Measurements from ENCODE around the gene METAP2.

METAP2 gene

DNA sequence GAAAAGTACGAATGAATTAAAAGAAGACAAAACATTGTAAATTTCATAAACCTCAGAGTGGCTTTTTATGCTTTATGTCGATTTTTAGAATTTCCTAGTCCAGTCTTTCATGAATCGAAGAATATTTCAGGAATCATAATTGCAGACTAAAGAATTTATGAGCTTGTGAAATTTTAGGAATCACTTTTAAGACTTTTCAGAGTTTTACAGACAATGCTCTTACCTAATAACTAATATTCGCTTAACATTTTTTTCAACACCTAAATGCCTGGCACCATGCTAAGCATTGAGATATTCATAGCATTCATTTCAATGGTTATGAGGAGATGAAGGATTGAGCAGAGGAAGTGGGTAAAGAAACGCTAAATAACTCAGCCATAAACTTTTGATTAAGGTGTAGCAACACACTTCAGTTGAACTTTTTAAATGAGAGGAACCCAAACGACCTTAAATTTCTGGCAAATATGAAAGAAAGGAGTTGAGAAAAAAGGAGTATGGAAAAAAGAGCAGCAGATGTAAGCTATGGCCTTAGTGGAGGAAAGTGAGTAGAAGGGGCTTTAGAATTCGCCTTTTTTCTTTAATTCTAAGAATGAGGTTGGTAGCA, 78.1 kb downstream of the METAP2 start:
- DNase-seq, result no peak

DNA sequence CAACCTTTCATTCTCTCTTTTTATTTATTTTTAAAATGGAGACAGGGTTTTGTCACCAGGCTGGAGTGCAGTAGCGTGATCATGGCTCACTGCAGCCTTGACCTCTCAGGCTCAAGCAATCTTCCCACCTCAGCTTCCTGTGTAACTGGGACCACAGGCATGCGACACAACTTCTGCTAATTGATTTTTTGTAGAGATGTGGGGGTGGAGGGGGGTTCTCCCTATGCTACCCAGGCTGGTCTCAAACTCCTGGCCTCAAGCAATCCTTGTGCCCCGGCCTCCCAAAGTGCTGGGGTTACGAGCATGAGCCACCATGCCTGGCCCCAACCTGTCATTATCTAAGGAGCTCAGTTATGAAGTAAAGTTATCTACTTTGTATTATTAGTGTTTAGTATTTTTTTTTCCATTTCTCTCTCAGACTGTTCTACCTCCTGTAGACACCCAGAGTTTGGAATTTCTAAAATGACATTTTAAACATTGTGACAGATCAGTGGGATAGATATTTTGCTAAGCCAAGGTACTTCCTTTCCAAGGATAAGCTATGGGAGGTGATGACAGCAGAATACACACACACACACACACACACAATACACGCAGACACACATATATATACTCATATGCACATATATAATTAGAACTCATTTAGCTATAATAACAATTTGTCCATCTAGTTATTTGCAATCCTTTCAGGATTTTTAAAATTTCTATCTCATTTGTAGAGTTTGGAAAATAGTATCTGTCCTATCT, 79.4 kb downstream of the METAP2 start:
- DNase-seq, result no peak

DNA sequence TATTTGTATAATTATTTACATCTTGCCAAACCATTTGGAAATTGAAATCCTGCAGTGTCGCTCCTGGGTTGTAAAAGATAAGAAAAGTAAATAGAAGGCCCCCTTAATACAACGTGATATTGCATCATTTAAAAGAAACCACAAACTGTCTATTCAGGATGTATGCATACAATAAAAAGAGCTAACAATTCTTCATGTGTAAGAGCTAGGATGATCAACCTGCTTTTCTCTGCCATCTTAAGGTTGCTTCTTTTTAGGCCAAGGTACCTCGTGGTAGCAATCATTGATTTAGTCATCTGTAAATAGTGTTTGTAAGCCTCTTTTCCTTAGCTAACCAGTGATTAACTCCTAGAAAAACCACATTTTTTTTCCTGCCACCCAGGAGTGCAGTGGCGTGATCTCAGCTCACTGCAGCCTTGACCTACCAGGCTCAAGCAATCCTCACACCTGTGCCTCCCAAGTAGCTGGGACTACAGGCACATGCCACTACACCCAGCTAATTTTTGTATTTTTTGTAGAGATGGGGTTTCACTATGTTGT, 80.7 kb downstream of the METAP2 start:
- no peak for DNase-seq

DNA sequence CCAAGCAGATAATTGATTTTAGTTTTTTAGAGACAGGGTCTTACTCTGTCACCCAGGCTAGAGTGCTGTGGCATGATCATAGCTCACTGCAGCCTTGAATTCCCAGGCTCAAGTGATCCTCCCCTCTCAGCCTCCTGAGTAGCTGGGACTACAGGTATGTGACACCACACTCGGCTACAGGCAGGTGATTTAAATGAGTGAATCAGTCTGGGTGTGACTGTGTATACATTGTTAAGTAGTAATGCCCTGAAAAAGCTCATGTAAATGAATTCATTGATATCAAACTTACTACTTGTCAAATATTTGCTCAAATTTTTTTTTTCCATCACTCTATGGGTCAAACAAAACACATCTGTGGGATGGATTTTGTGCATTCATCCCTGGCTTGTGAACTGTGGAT, 83.7 kb downstream of the METAP2 start:
- DNase-seq, result no peak

Data from left hindlimb (tissue), 1 donor.